Activated T-helper 1 cell treated with anti-CD3 and anti-CD28 coated beads, Interleukin-12 subunit alpha, Interleukin-12 subunit beta, Interleukin-2, Interleukin-4 antibody, amounts not matched to agents 30 ng/mL and 10 ng/mL and 1 ng/mL, durations not matched to agents 14 hours and 24 hours and 36 hours (primary cell): Measurements from ENCODE around the gene CRP. TPM values are rescaled to one million over a fixed set of nuclear protein-coding genes. Genes with fewer than 3 reads are reported as not detected.
"Not testable (repeated sequence)": the region's sequence is repeated elsewhere in the genome, so short reads cannot be mapped to it uniquely, and the experiment has no call there.

ENCODE experiments used
- DNase-seq: peaks from one replicate; pipeline ENCODE4 v3.0.0; 2021; ENCODE audit warnings: low spot score
- H3K27ac Mint-ChIP-seq: one replicate; pipeline ENCODE4 v1.8.0; 2021; ENCODE audit warnings: mild to moderate bottlenecking, mixed read lengths
- H3K27me3 Mint-ChIP-seq: one replicate; pipeline ENCODE4 v1.8.0; 2022; ENCODE audit warnings: mild to moderate bottlenecking, moderate library complexity, mixed read lengths; ENCODE audit not compliant: insufficient read depth
- H3K36me3 Mint-ChIP-seq: one replicate; pipeline ENCODE4 v1.8.0; 2021; ENCODE audit warnings: low read depth, mixed read lengths
- H3K4me1 Mint-ChIP-seq: one replicate; pipeline ENCODE4 v1.8.0; 2021; ENCODE audit warnings: low read depth, mixed read lengths
- H3K4me3 Mint-ChIP-seq: one replicate; pipeline ENCODE4 v1.8.0; 2021; ENCODE audit warnings: mild to moderate bottlenecking, moderate library complexity, mixed read lengths
- H3K9me3 Mint-ChIP-seq: one replicate; pipeline ENCODE4 v1.8.0; 2021; ENCODE audit warnings: mixed read lengths
- intact Hi-C: fragments of 100-400 bp; cut with micrococcal nuclease; formaldehyde crosslinking; loops from one replicate; pipeline ENCODE4 v1.15.1; 2024
- total RNA-seq: library from RNA; stranded (reverse); gene quantifications from 2 replicates; pipeline ENCODE4 v1.2.3, GENCODE V29; 2022

Gene CRP
- total RNA-seq, 1 donor from 2014 or later = not detected

GRCh38 chr1:159723188-159723587 is 8.8 kb upstream of the CRP start:
- H3K4me1 Mint-ChIP-seq, H3K27me3 Mint-ChIP-seq, H3K27ac Mint-ChIP-seq, H3K4me3 Mint-ChIP-seq, H3K36me3 Mint-ChIP-seq, DNase-seq, intact Hi-C loops: not testable (repeated sequence)
- peaks cover 21% of the 10 kb centered on the region for H3K9me3 Mint-ChIP-seq

- Mint-ChIP-seq H3K4me1 (no peaks in the 10 kb centered on the region), H3K27me3 (peaks cover 2% of the 10 kb centered on the region), H3K27ac (no peak overlapping the region), H3K9me3 (peaks cover 29% of the 10 kb centered on the region), H3K36me3 (no peaks in the 10 kb centered on the region), H3K4me3 (no peak overlapping the region)
- no peak for DNase-seq
- intact Hi-C loops = no loop called here
These were observed 5.6 kb upstream of the CRP start for GRCh38 chr1:159719990-159720389.

- Mint-ChIP-seq H3K27ac (no peak overlapping the region), H3K4me1 (no peaks in the 10 kb centered on the region), H3K27me3 (peaks cover 2% of the 10 kb centered on the region), H3K36me3 (no peaks in the 10 kb centered on the region), H3K4me3 (no peak overlapping the region), H3K9me3 (peaks cover 18% of the 10 kb centered on the region)
- DNase-seq = no peak
- intact Hi-C loops = no loop called here
These were observed 1.5 kb upstream of the CRP start for GRCh38 chr1:159715855-159716254.

DNA sequence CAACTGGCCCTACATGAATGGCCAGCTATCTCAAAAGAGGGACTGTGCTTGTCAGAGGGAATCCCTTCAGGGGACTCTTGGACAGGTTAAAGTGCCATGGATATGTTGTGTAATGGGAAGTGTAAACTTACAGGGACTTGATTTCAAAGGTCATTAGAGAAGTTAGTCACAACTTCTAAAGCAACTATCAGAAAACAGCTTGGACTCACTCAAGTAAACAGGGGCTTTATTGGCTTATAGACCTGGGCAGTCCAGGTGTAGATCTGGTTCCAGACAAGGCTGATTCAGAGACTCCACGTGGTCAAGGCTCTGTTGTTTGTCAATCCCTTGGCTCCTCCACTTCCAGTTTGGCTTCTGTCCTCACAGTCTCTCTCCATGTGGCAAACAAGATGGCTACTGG is 2.3 kb downstream of the CRP start:
- intact Hi-C loops = no loop called here
- H3K9me3 Mint-ChIP-seq = no peaks in the 10 kb centered on the region
- no peak overlapping the region for H3K4me3 Mint-ChIP-seq
- peaks cover 2% of the 10 kb centered on the region for H3K27me3 Mint-ChIP-seq
- no peaks in the 10 kb centered on the region for H3K36me3 Mint-ChIP-seq
- no peaks in the 10 kb centered on the region for H3K4me1 Mint-ChIP-seq
- DNase-seq = no peak
- no peak overlapping the region for H3K27ac Mint-ChIP-seq

GRCh38 chr1:159707472-159708260 is 6.7 kb downstream of the CRP start:
- DNase-seq = no peak
- Mint-ChIP-seq H3K9me3 (no peaks in the 10 kb centered on the region), H3K4me1 (no peaks in the 10 kb centered on the region), H3K36me3 (no peaks in the 10 kb centered on the region), H3K27me3 (peaks cover 2% of the 10 kb centered on the region), H3K4me3 (no peak overlapping the region), H3K27ac (no peak overlapping the region)
- intact Hi-C loops = no loop called here

DNA sequence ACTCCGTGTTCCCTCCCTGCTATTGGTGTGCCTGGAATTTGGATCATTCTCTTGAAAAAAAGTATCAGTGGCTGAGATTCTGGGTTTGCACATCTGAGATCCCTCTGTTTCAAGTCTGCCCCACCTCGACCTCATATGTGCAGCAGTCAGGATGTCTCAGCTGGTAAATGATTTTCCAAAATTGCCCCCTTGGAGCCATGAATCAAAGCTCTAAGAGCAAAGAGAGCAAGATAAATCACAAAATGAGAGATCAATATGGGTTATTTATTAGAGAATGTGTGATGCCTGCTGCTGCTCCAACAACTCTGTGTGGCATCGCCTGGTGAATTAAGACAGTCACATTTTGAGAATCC is 8.5 kb downstream of the CRP start:
- H3K4me1 Mint-ChIP-seq = no peaks in the 10 kb centered on the region
- DNase-seq = no peak
- H3K4me3 Mint-ChIP-seq = no peak overlapping the region
- H3K36me3 Mint-ChIP-seq = no peaks in the 10 kb centered on the region
- H3K27ac Mint-ChIP-seq = no peak overlapping the region
- peaks cover 2% of the 10 kb centered on the region for H3K27me3 Mint-ChIP-seq
- H3K9me3 Mint-ChIP-seq = no peaks in the 10 kb centered on the region
- intact Hi-C loops = no loop called here

GRCh38 chr1:159705251-159705903 is 9.0 kb downstream of the CRP start:
- intact Hi-C loops = no loop called here
- H3K9me3 Mint-ChIP-seq = no peaks in the 10 kb centered on the region
- H3K4me3 Mint-ChIP-seq = no peak overlapping the region
- H3K36me3 Mint-ChIP-seq = no peaks in the 10 kb centered on the region
- H3K4me1 Mint-ChIP-seq = no peaks in the 10 kb centered on the region
- no peak overlapping the region for H3K27ac Mint-ChIP-seq
- DNase-seq = no peak
- H3K27me3 Mint-ChIP-seq = peaks cover 2% of the 10 kb centered on the region

DNA sequence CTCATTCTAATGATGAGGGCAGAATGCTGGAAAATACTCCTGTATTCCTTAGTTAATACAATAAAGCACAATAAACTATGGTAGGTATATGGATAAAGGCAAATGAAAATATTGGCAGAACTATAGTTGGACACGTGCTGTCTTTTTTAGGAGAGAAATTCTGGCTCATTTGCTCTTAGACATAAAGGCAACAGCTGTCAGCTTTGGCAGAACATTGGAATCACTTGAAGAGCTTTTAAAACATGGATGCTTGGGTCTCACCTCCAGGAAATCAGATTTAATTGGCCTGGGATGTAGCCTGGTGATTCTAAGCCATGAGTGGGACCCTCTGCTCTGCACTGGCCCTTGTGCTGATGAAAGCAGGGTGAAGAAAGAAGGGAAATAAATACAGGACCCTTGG is 9.9 kb downstream of the CRP start:
- intact Hi-C loops = no loop called here
- Mint-ChIP-seq H3K27me3 (peaks cover 6% of the 10 kb centered on the region), H3K4me1 (no peaks in the 10 kb centered on the region), H3K36me3 (no peaks in the 10 kb centered on the region), H3K4me3 (no peak overlapping the region), H3K27ac (no peak overlapping the region), H3K9me3 (no peaks in the 10 kb centered on the region)
- no peak for DNase-seq

DNA sequence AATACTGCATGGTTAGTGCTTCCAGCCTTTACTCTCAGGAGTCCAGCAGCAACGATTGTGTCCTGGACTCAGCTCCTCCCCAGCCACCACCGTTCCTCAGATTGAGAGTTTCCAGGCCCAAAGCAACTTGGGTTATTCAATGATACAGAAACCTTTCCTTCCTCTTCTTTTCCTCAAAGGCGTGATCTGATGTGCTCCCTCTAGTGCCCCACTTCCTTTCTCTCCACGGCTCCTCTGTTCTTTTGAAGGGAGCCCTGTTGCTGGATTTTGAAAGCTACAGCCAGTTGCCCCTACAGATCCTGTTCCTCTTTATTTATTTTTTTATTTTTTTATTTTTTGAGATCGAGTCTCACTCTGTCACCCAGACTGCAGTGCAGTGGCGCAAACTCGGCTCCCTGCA is 14.1 kb downstream of the CRP start:
- DNase-seq = no peak
- Mint-ChIP-seq H3K4me1 (no peaks in the 10 kb centered on the region), H3K27me3 (peaks cover 13% of the 10 kb centered on the region), H3K27ac (no peak overlapping the region), H3K9me3 (no peaks in the 10 kb centered on the region), H3K36me3 (no peaks in the 10 kb centered on the region), H3K4me3 (no peak overlapping the region)
- intact Hi-C loops = no loop called here

GRCh38 chr1:159699653-159700052 is 14.7 kb downstream of the CRP start:
- Mint-ChIP-seq H3K36me3 (no peaks in the 10 kb centered on the region), H3K9me3 (no peaks in the 10 kb centered on the region), H3K4me1 (no peaks in the 10 kb centered on the region), H3K27ac (no peak overlapping the region), H3K27me3 (peaks cover 15% of the 10 kb centered on the region), H3K4me3 (no peak overlapping the region)
- no peak for DNase-seq
- intact Hi-C loops = no loop called here

DNA sequence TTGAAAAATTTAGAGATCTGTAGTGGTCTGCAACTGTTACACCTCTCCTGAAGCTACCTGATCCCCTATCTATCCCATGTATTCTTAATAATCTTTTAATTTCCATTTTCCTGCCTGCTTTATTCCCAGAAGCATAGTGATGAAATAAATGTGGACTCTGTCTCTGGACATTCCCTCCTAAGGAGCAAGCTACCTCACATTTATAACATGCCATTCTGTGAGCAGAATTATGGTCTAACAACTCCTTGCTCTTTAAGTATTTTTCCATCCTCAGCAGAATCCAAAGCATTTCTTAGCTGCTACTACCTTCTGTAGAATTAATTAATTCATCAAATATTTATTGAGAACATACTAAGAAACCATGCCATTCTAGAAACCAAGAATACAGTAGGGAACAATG is 15.1 kb downstream of the CRP start:
- intact Hi-C loops = no loop called here
- Mint-ChIP-seq H3K9me3 (no peaks in the 10 kb centered on the region), H3K27ac (no peak overlapping the region), H3K4me1 (no peaks in the 10 kb centered on the region), H3K27me3 (peaks cover 15% of the 10 kb centered on the region), H3K36me3 (no peaks in the 10 kb centered on the region), H3K4me3 (no peak overlapping the region)
- no peak for DNase-seq

DNA sequence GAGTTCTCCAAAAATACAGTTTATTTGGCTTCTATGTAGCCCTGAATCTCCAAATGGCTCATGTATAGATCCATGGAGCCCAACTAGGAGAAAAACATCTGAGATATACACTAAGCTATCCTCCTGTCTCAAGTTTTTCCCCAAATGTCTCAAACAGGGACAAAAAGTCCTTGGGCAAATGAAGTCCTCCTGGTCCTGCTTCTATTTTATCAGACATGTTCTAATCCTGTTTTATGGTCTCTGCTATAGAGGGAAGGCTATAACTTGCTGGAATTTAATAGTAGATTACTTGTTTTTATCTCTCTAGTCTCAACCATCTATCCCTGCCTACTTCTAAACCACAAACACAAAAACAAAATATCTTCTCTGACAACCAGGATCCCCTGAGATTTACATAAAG is 26.9 kb downstream of the CRP start:
- H3K9me3 Mint-ChIP-seq = no peaks in the 10 kb centered on the region
- no peak overlapping the region for H3K4me3 Mint-ChIP-seq
- intact Hi-C loops = no loop called here
- H3K27ac Mint-ChIP-seq = no peak overlapping the region
- H3K36me3 Mint-ChIP-seq = no peaks in the 10 kb centered on the region
- H3K4me1 Mint-ChIP-seq = no peaks in the 10 kb centered on the region
- H3K27me3 Mint-ChIP-seq = peaks cover 11% of the 10 kb centered on the region
- DNase-seq = no peak

- no peaks in the 10 kb centered on the region for H3K36me3 Mint-ChIP-seq
- peaks cover 7% of the 10 kb centered on the region for H3K27me3 Mint-ChIP-seq
- no peaks in the 10 kb centered on the region for H3K9me3 Mint-ChIP-seq
- H3K27ac Mint-ChIP-seq = no peak overlapping the region
- H3K4me3 Mint-ChIP-seq = no peak overlapping the region
- H3K4me1 Mint-ChIP-seq = no peaks in the 10 kb centered on the region
- no peak for DNase-seq
- intact Hi-C loops = no loop called here
These were observed 27.6 kb downstream of the CRP start for GRCh38 chr1:159686599-159687299.
